ENCODE measurements around the gene HTR5A. TPM values are rescaled to one million over a fixed set of nuclear protein-coding genes. Genes with fewer than 3 reads are reported as not detected.

Gene HTR5A
- total and polyA plus RNA-seq, 3 experiments from 2014 or later: not detected

DNA sequence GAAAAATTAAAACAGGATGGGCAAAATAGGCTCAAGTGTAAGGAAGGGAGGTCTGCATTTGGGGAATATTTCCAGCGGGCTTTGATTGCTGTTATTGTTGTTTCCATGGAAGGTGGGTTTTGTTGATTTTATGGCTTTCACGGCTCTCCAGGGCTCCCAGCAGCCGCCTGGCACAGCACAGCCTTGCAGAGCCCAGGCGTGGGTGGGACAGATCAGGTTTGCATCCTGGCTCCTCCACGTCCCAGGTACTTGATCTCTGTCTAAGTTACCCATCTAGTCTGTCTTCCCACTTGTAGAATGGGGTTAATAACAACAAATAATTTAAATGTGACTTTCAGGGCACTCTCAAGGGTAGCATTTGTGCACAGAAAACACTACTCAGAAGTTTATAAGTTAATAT lies 45.2 kb downstream of the HTR5A start:
- CTCF ChIA-PET: interaction anchor here (0.6 to 0.7 kb wide), 2 partner anchors 111 to 1582 kb away, joined by 3 read pairs; no protein-coding TSS in a partner anchor

DNA sequence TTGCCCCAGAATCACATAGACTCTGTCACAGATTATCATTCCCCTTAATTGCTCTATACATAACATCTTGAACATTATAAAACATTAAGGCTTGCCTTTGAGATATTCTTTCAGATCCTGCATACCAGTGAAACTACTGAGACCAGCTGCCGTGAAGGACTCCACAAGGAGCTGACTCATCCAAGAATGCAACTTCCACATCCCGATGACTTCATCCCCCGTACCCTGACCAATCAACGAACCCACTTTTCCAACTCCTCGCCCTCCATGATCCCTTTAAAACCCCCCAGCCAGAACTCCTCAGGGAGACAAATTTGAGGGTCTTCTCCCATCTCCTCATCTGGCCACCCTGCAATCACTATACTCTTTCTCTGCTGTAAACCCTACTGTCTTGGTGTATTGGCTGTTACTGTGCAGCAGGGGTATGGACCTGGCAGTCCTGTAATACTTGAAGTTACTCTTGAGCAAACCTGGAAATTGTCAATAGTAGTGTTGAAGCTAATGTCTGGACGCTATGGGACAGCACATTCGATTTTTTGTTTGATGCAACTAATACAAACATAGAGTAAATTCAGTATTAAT lies 49.8 kb downstream of the HTR5A start:
- ChIA-PET CTCF (no interaction called here), POLR2A (no interaction called here)
- H3K4me1 Mint-ChIP-seq: no peaks in the 10 kb centered on the region

More for the DNA sequence above, 45.2 kb downstream of the HTR5A start:
- Mint-ChIP-seq H3K4me1 (no peaks in the 10 kb centered on the region), H3K9me3 (peaks cover 7 to 15% (median 8%) of the 10 kb centered on the region in 5 donors), H3K36me3 (peaks cover 0 to 5% (median 0%) of the 10 kb centered on the region in 3 donors), H3K27ac (no peak overlapping the region), H3K4me3 (no peak overlapping the region), H3K27me3 (peaks cover 9 to 53% of the 10 kb centered on the region in 2 donors)
- Histone ChIP-seq H3K4me3 (ENCODE audit: low read length) (no peak overlapping the region), H3K4me1 (ENCODE audit: insufficient read depth, low read length) (no peaks in the 10 kb centered on the region), H3K36me3 (ENCODE audit: insufficient read depth, low read length) (no peaks in the 10 kb centered on the region), H3K27ac (ENCODE audit: low read depth, low read length) (no peak overlapping the region), H3K9me3 (ENCODE audit: low read length) (no peaks in the 10 kb centered on the region), H3K27me3 (ENCODE audit: insufficient read depth, low read length, poor library complexity, severe bottlenecking) (no peaks in the 10 kb centered on the region)
- no peak for DNase-seq
- POLR2A ChIA-PET: no interaction called here

DNA sequence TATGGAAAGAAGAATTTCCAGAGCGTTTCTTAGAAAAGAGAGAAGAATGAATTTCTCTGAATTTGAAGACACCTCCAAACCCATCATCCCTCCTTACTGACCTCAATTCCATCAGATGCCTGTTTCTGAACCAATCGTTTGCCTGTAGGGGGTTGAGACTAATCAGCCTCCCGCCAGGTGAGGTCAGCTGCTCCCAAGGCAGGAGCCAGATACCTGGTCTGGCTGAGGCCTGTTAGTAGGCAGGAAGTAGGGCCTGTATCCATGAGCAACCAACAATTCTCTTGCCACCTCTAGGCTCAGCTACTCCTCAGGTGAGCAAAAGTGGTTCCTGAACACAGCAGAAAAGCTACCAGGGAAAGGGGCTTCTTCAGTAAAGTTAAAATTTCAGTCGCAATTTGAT lies 50.3 kb downstream of the HTR5A start:
- no peak overlapping the region for H3K4me3 Mint-ChIP-seq
- Histone ChIP-seq H3K4me1 (ENCODE audit: insufficient read depth, low read length) (no peaks in the 10 kb centered on the region), H3K27ac (ENCODE audit: low read depth, low read length) (no peak overlapping the region), H3K4me3 (ENCODE audit: low read length) (no peak overlapping the region), H3K9me3 (ENCODE audit: low read length) (no peaks in the 10 kb centered on the region), H3K36me3 (ENCODE audit: insufficient read depth, low read length) (no peaks in the 10 kb centered on the region), H3K27me3 (ENCODE audit: insufficient read depth, low read length, poor library complexity, severe bottlenecking) (no peaks in the 10 kb centered on the region)
- peaks cover 7 to 16% (median 12%) of the 10 kb centered on the region in 5 donors for H3K9me3 Mint-ChIP-seq
- no peaks in the 10 kb centered on the region for H3K4me1 Mint-ChIP-seq
- CTCF ChIA-PET: no interaction called here
- peaks cover 0 to 5% (median 0%) of the 10 kb centered on the region in 3 donors for H3K36me3 Mint-ChIP-seq
- H3K27ac Mint-ChIP-seq: no peak overlapping the region
- no peak for DNase-seq
- peaks cover 10 to 47% of the 10 kb centered on the region in 2 donors for H3K27me3 Mint-ChIP-seq
- POLR2A ChIA-PET: no interaction called here

More for the DNA sequence above, 49.8 kb downstream of the HTR5A start:
- Histone ChIP-seq H3K27ac (ENCODE audit: low read depth, low read length) (no peak overlapping the region), H3K4me3 (ENCODE audit: low read length) (no peak overlapping the region), H3K9me3 (ENCODE audit: low read length) (no peaks in the 10 kb centered on the region), H3K4me1 (ENCODE audit: insufficient read depth, low read length) (no peaks in the 10 kb centered on the region), H3K36me3 (ENCODE audit: insufficient read depth, low read length) (no peaks in the 10 kb centered on the region), H3K27me3 (ENCODE audit: insufficient read depth, low read length, poor library complexity, severe bottlenecking) (no peaks in the 10 kb centered on the region)
- H3K27ac Mint-ChIP-seq: no peak overlapping the region
- no peak for DNase-seq
- H3K9me3 Mint-ChIP-seq: peaks cover 7 to 16% (median 12%) of the 10 kb centered on the region in 5 donors
- H3K27me3 Mint-ChIP-seq: peaks cover 10 to 49% of the 10 kb centered on the region in 2 donors
- H3K36me3 Mint-ChIP-seq: peaks cover 0 to 5% (median 0%) of the 10 kb centered on the region in 3 donors
- no peak overlapping the region for H3K4me3 Mint-ChIP-seq

DNA sequence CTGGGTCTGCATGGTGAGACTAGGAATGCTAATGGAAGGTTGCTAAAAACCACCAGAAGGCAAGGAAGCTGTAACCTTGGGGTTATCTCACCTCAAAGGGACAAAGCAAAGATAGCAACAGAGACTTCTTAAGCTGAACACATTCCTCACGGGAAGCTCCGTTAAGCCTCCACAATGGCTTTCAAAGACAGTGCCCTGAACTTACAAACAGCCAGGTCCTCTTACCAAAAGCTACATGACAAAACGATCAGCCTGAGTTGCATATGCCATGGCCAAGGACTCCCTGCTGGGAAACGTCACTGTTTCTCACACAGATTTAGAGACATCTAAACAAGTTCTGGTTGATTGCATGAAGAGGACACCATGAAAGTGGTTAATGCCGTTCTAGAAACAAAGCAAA lies 52.7 kb downstream of the HTR5A start:
- ChIA-PET POLR2A (no interaction called here), CTCF (no interaction called here)
- Histone ChIP-seq H3K27ac (ENCODE audit: low read depth, low read length) (no peak overlapping the region), H3K27me3 (ENCODE audit: insufficient read depth, low read length, poor library complexity, severe bottlenecking) (no peaks in the 10 kb centered on the region), H3K4me1 (ENCODE audit: insufficient read depth, low read length) (no peaks in the 10 kb centered on the region), H3K9me3 (ENCODE audit: low read length) (no peaks in the 10 kb centered on the region), H3K4me3 (ENCODE audit: low read length) (no peak overlapping the region), H3K36me3 (ENCODE audit: insufficient read depth, low read length) (no peaks in the 10 kb centered on the region)
- no peaks in the 10 kb centered on the region for H3K4me1 Mint-ChIP-seq
- peaks cover 0 to 5% (median 0%) of the 10 kb centered on the region in 3 donors for H3K36me3 Mint-ChIP-seq
- peaks cover 7 to 16% (median 12%) of the 10 kb centered on the region in 5 donors for H3K9me3 Mint-ChIP-seq
- H3K27ac Mint-ChIP-seq: no peak overlapping the region
- DNase-seq: no peak
- H3K4me3 Mint-ChIP-seq: no peak overlapping the region
- H3K27me3 Mint-ChIP-seq: peaks cover 13 to 27% of the 10 kb centered on the region in 2 donors

DNA sequence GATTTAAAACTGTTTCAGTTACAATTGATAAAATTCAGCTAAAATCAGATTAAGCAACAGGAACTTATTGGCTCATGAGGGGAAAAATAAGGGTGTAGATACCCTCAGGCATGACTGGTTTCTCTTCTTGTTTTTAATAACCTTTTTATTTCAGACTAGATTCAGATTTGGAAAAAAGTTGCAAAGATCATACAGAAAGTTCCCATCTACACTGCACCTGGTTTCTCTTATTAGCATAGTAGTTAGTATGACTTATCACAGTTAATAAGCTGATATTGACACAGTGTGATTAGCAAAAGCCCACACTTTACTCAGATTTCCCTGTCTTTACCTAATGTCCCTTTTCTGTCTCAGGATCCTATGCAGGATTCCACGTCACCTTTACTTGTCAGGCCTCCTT lies 53.3 kb downstream of the HTR5A start:
- no peak overlapping the region for H3K27ac Mint-ChIP-seq
- ChIA-PET CTCF (no interaction called here), POLR2A (no interaction called here)
- Histone ChIP-seq H3K27me3 (ENCODE audit: insufficient read depth, low read length, poor library complexity, severe bottlenecking) (no peaks in the 10 kb centered on the region), H3K4me1 (ENCODE audit: insufficient read depth, low read length) (no peaks in the 10 kb centered on the region), H3K4me3 (ENCODE audit: low read length) (no peak overlapping the region), H3K36me3 (ENCODE audit: insufficient read depth, low read length) (no peaks in the 10 kb centered on the region), H3K27ac (ENCODE audit: low read depth, low read length) (no peak overlapping the region), H3K9me3 (ENCODE audit: low read length) (no peaks in the 10 kb centered on the region)
- peaks cover 15 to 30% of the 10 kb centered on the region in 2 donors for H3K27me3 Mint-ChIP-seq
- no peak overlapping the region for H3K4me3 Mint-ChIP-seq
- peaks cover 7 to 16% (median 12%) of the 10 kb centered on the region in 5 donors for H3K9me3 Mint-ChIP-seq
- no peaks in the 10 kb centered on the region for H3K4me1 Mint-ChIP-seq
- H3K36me3 Mint-ChIP-seq: peaks cover 0 to 5% (median 0%) of the 10 kb centered on the region in 3 donors
- DNase-seq: no peak

DNA sequence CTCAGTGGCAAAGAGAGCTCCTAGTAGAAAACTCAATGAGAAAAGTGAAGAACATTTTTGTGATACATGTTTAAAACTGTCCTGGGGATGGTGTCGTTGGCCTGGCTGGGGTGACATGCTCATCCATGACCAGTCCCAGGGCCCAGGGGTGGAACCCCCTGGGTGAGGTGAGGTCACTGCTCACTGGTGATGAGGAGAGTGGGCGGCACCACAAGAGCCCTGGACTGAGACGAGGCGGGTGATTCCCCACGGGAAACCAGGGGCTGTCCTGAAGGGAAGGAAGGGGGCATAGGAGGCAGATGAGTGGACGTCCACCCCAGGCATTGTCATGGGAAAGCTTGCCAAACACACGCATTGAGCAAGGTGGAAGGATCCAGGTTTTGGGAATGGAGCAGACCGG lies 54.6 kb downstream of the HTR5A start:
- ChIA-PET POLR2A (no interaction called here), CTCF (no interaction called here)
- H3K4me1 ChIP-seq (ENCODE audit: insufficient read depth, low read length): no peaks in the 10 kb centered on the region
- no peak for DNase-seq
- no peaks in the 10 kb centered on the region for H3K9me3 ChIP-seq (ENCODE audit: low read length)
- H3K4me1 Mint-ChIP-seq: no peaks in the 10 kb centered on the region
- peaks cover 2 to 12% (median 9%) of the 10 kb centered on the region in 5 donors for H3K9me3 Mint-ChIP-seq
- H3K27me3 ChIP-seq (ENCODE audit: insufficient read depth, low read length, poor library complexity, severe bottlenecking): no peaks in the 10 kb centered on the region
- no peaks in the 10 kb centered on the region for H3K36me3 ChIP-seq (ENCODE audit: insufficient read depth, low read length)
- no peak overlapping the region for H3K27ac Mint-ChIP-seq
- no peak overlapping the region for H3K4me3 Mint-ChIP-seq
- no peak overlapping the region for H3K27ac ChIP-seq (ENCODE audit: low read depth, low read length)
- peaks cover 0 to 4% (median 0%) of the 10 kb centered on the region in 3 donors for H3K36me3 Mint-ChIP-seq
- peaks cover 15 to 33% of the 10 kb centered on the region in 2 donors for H3K27me3 Mint-ChIP-seq
- no peak overlapping the region for H3K4me3 ChIP-seq (ENCODE audit: low read length)

DNA sequence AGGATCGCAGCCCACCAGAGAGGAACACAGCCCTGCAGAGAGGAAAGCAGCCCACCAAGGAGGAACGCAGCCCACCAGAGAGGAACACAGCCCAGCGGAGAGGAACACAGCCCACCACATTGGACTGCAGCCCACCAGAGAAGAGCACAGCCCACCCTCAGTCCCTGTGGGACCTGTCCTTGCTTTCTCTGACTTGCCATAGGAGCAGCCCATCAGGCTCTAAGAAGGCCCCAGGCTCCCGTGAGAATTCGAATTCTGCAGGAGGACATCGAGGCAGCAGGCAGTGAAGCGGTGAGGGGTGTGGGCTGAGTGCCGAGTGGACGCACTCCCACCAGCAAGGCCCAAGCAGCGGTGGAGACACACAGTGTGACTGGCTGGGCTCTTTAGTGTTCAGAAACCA lies 59.1 kb downstream of the HTR5A start:
- H3K27ac ChIP-seq (ENCODE audit: low read depth, low read length): no peak overlapping the region
- Mint-ChIP-seq H3K4me1 (no peaks in the 10 kb centered on the region), H3K27ac (no peak overlapping the region), H3K9me3 (no peaks in the 10 kb centered on the region), H3K4me3 (no peak overlapping the region), H3K36me3 (no peaks in the 10 kb centered on the region), H3K27me3 (peaks cover 15 to 37% of the 10 kb centered on the region in 2 donors)
- no peak overlapping the region for H3K4me3 ChIP-seq (ENCODE audit: low read length)
- H3K4me1 ChIP-seq (ENCODE audit: insufficient read depth, low read length): no peaks in the 10 kb centered on the region
- ChIA-PET CTCF (no interaction called here), POLR2A (no interaction called here)
- no peaks in the 10 kb centered on the region for H3K36me3 ChIP-seq (ENCODE audit: insufficient read depth, low read length)
- H3K9me3 ChIP-seq (ENCODE audit: low read length): no peaks in the 10 kb centered on the region
- no peak for DNase-seq
- no peaks in the 10 kb centered on the region for H3K27me3 ChIP-seq (ENCODE audit: insufficient read depth, low read length, poor library complexity, severe bottlenecking)

DNA sequence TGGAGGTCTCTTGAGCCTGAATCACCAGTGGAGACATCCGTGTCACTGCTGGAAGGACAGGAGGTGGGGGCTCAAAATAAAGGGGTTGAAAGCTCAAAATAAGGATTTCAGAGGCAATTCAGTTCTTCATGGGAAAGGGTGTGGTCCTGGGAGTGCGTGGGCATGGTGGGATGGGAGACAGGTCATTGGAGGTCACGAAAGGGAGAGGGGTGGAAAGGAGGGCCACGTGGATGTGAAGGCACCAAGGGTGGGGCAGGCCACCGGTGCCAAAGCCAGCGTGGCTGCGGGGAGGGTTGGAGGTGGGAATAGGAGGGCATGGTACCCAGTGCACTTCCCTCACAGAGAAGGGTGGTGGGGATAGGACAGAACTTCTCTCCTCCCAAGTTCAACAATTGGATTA lies 59.7 kb downstream of the HTR5A start:
- no peak for DNase-seq
- Histone ChIP-seq H3K9me3 (ENCODE audit: low read length) (no peaks in the 10 kb centered on the region), H3K36me3 (ENCODE audit: insufficient read depth, low read length) (no peaks in the 10 kb centered on the region), H3K27ac (ENCODE audit: low read depth, low read length) (no peak overlapping the region), H3K27me3 (ENCODE audit: insufficient read depth, low read length, poor library complexity, severe bottlenecking) (no peaks in the 10 kb centered on the region), H3K4me1 (ENCODE audit: insufficient read depth, low read length) (no peaks in the 10 kb centered on the region), H3K4me3 (ENCODE audit: low read length) (no peak overlapping the region)
- Mint-ChIP-seq H3K4me1 (no peaks in the 10 kb centered on the region), H3K4me3 (no peak overlapping the region), H3K27ac (no peak overlapping the region), H3K9me3 (no peaks in the 10 kb centered on the region), H3K36me3 (no peaks in the 10 kb centered on the region), H3K27me3 (peaks cover 17 to 34% of the 10 kb centered on the region in 2 donors)
- CTCF ChIA-PET: no interaction called here
- POLR2A ChIA-PET: no interaction called here

All from CD8-positive, alpha-beta memory T cell (primary cell).